HG02759 (cell line): Measurements from ENCODE around the gene MSL2.
"Not testable (repeated sequence)": the region's sequence is repeated elsewhere in the genome, so short reads cannot be mapped to it uniquely, and the experiment has no call there.

Experiments
- ATAC-seq: cut with Tn5 transposase; IDR thresholded peaks from one replicate; pipeline ENCODE4 v1.9.1; 2021; ENCODE audit warnings: mild to moderate bottlenecking, moderate library complexity; ENCODE audit not compliant: unreplicated experiment

Gene MSL2

GRCh38 chr3:136149667-136150066 is 46.5 kb downstream of the MSL2 start:
- ATAC-seq: no peak

GRCh38 chr3:136146981-136147729 is 49.0 kb downstream of the MSL2 start:
- ATAC-seq: no peak

- not testable (repeated sequence) for ATAC-seq
These were observed 51.7 kb downstream of the MSL2 start for GRCh38 chr3:136144397-136144796.

- ATAC-seq: no peak
These were observed 53.5 kb downstream of the MSL2 start for GRCh38 chr3:136142592-136142991.

- ATAC-seq: no peak
These were observed 54.2 kb downstream of the MSL2 start for GRCh38 chr3:136141891-136142290.

- no peak for ATAC-seq
These were observed 54.8 kb downstream of the MSL2 start for GRCh38 chr3:136141291-136141785.

GRCh38 chr3:136136454-136136853 is 59.7 kb downstream of the MSL2 start:
- ATAC-seq: no peak

- ATAC-seq: no peak
These were observed 60.9 kb downstream of the MSL2 start for GRCh38 chr3:136135039-136135802.

GRCh38 chr3:136134091-136134490 is 62.0 kb downstream of the MSL2 start:
- ATAC-seq: no peak

GRCh38 chr3:136131647-136132046 is 64.5 kb downstream of the MSL2 start:
- ATAC-seq: not testable (repeated sequence)

GRCh38 chr3:136122006-136122405 is 74.1 kb downstream of the MSL2 start:
- no peak for ATAC-seq

- ATAC-seq: peak; percentile 75
These were observed 75.5 kb downstream of the MSL2 start for GRCh38 chr3:136120373-136121348.

GRCh38 chr3:136119783-136120182 is 76.4 kb downstream of the MSL2 start:
- not testable (repeated sequence) for ATAC-seq

GRCh38 chr3:136119332-136119731 is 76.8 kb downstream of the MSL2 start:
- not testable (repeated sequence) for ATAC-seq

- ATAC-seq: no peak
These were observed 81.7 kb downstream of the MSL2 start for GRCh38 chr3:136114421-136114820.

GRCh38 chr3:136110481-136110880 is 85.7 kb downstream of the MSL2 start:
- no peak for ATAC-seq

- ATAC-seq: peak; percentile 93
These were observed 86.6 kb downstream of the MSL2 start for GRCh38 chr3:136109499-136109898.

- ATAC-seq: no peak
These were observed 90.0 kb downstream of the MSL2 start for GRCh38 chr3:136106101-136106500.

GRCh38 chr3:136105044-136105443 is 91.1 kb downstream of the MSL2 start:
- ATAC-seq: no peak
